ENCODE results near the gene RIN2.

Gene RIN2

DNA sequence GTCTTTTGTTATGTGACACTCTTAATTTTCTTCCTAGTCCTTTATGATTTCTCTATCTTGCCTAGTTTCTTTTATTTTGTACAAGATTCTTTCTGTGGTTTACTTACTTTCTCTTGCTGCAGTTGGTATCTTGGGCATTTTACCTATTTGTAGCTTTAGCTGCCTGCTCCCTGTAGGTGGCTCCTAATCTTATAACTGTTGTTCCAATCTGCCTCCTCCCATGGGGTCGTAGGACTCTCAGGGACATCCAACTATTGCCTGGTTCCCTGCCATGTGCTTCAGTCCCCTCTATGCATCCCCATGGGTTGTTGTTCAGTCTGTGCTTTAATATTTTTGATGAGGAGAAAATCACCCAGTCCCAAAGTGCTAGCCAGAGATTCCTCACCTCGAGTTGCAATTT lies 31.4 kb downstream of the RIN2 start:
- Histone ChIP-seq H3K9ac (ENCODE audit: low read length) (no peak overlapping the region), H3K4me2 (ENCODE audit: low read length) (no peak overlapping the region), H3K4me1 (ENCODE audit: insufficient read depth, low read length, severe bottlenecking) (no peaks in the 10 kb centered on the region), H3K79me2 (ENCODE audit: insufficient read depth, low read length) (no peaks in the 10 kb centered on the region), H4K20me1 (ENCODE audit: insufficient read depth, low read length) (no peaks in the 10 kb centered on the region), H3K27ac (ENCODE audit: low read depth, low read length, poor library complexity, severe bottlenecking) (no peak overlapping the region), H3K36me3 (ENCODE audit: insufficient read depth, low read length) (no peaks in the 10 kb centered on the region), H3K9me3 (ENCODE audit: low read length) (no peaks in the 10 kb centered on the region), H3K9me2 (ENCODE audit: low read depth, low read length) (no peaks in the 10 kb centered on the region), H3K27me3 (ENCODE audit: insufficient read depth, low read length) (no peaks in the 10 kb centered on the region), H3K4me3 (ENCODE audit: low read depth, low read length, poor library complexity, severe bottlenecking) (no peak overlapping the region), H3F3A (ENCODE audit: insufficient read depth, low read length) (no peaks in the 10 kb centered on the region), H2AFZ (ENCODE audit: low read length) (no peak overlapping the region)
- no peak for TF ChIP-seq EZH2 (IDR thresholded peaks at IDR 0.05; ENCODE audit: borderline replicate concordance, low read length)

DNA sequence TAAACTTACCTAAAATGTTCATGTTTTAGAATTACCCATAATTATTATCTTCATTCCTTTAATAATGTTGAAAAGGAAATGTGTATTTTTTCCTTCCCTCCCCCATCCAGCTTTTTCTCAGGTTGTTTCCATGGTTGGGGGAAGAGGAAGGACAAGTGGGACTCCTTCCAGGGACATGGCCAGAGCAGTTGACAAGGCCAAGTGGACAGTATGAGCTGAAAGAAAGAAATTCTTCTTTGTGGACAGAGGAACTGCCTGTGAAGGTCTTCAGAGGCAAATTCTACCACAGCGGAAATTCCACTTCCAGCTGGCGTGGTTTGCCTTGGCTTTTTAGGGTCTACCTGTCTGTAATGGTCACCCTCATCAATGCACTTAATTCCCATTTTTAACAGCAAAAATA lies 33.8 kb downstream of the RIN2 start:
- H3K9me3 ChIP-seq (ENCODE audit: low read length): no peaks in the 10 kb centered on the region
- H3K4me1 ChIP-seq (ENCODE audit: insufficient read depth, low read length, severe bottlenecking): no peaks in the 10 kb centered on the region
- H3K79me2 ChIP-seq (ENCODE audit: insufficient read depth, low read length): no peaks in the 10 kb centered on the region
- H2AFZ ChIP-seq (ENCODE audit: low read length): no peak overlapping the region
- no peak for TF ChIP-seq EZH2 (IDR thresholded peaks at IDR 0.05; ENCODE audit: borderline replicate concordance, low read length)
- TF ChIP-seq, protein P1, sequence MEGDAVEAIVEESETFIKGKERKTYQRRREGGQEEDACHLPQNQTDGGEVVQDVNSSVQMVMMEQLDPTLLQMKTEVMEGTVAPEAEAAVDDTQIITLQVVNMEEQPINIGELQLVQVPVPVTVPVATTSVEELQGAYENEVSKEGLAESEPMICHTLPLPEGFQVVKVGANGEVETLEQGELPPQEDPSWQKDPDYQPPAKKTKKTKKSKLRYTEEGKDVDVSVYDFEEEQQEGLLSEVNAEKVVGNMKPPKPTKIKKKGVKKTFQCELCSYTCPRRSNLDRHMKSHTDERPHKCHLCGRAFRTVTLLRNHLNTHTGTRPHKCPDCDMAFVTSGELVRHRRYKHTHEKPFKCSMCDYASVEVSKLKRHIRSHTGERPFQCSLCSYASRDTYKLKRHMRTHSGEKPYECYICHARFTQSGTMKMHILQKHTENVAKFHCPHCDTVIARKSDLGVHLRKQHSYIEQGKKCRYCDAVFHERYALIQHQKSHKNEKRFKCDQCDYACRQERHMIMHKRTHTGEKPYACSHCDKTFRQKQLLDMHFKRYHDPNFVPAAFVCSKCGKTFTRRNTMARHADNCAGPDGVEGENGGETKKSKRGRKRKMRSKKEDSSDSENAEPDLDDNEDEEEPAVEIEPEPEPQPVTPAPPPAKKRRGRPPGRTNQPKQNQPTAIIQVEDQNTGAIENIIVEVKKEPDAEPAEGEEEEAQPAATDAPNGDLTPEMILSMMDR (IDR thresholded peaks at IDR 0.05; ENCODE audit: low read length): no peak
- H3K9me2 ChIP-seq (ENCODE audit: low read depth, low read length): no peaks in the 10 kb centered on the region
- no peak overlapping the region for H3K9ac ChIP-seq (ENCODE audit: low read length)
- H3K27ac ChIP-seq (ENCODE audit: low read depth, low read length, poor library complexity, severe bottlenecking): no peak overlapping the region
- no peak overlapping the region for H3K4me2 ChIP-seq (ENCODE audit: low read length)
- no peaks in the 10 kb centered on the region for H3F3A ChIP-seq (ENCODE audit: insufficient read depth, low read length)
- no peak overlapping the region for H3K4me3 ChIP-seq (ENCODE audit: low read depth, low read length, poor library complexity, severe bottlenecking)
- no peaks in the 10 kb centered on the region for H3K36me3 ChIP-seq (ENCODE audit: insufficient read depth, low read length)
- no peaks in the 10 kb centered on the region for H3K27me3 ChIP-seq (ENCODE audit: insufficient read depth, low read length)
- no peaks in the 10 kb centered on the region for H4K20me1 ChIP-seq (ENCODE audit: insufficient read depth, low read length)

DNA sequence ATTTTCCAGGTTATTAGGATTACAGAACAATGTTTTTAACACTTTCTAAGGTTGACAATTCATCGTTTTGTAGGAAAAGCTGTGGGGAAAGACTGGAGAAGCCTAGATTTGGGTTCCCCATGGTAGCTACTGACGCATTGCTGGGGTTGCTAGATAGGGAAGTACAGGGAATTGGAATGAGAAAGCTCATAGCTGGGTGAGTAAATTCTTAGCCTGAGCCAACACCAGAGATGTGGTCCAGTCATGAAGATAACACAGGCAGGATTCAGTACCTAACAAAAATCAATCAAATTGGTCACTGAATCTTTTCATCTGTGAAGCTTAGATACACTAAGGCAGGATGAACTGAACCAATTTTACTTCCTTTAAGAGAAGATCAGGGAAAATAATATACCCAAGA lies 35.7 kb downstream of the RIN2 start:
- no peak overlapping the region for H2AFZ ChIP-seq (ENCODE audit: low read length)
- no peaks in the 10 kb centered on the region for H3K27me3 ChIP-seq (ENCODE audit: insufficient read depth, low read length)
- no peak for TF ChIP-seq EZH2 (IDR thresholded peaks at IDR 0.05; ENCODE audit: borderline replicate concordance, low read length)
- TF ChIP-seq, protein P1 (IDR thresholded peaks at IDR 0.05; ENCODE audit: low read length): no peak

DNA sequence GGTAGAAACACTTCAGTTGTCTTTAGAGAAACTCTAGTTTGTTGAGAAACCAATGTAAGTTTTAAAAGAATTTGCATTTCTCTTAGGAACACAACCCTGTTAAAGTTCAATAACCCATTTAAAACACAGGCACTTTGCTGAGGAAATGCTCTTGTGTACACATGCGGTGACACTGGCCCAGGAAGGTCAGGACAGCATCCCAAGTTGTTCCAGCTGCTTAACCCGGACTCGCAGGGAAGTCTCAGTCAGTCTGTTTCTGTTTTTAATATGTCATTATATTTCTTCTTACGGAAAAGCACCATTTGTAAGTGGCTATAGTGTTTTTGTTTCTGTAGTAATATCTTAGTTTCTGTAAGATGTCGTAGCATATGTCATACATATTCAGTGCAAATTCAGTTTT lies 36.9 kb downstream of the RIN2 start:
- H2AFZ ChIP-seq (ENCODE audit: low read length): no peak overlapping the region
- H3K4me1 ChIP-seq (ENCODE audit: insufficient read depth, low read length, severe bottlenecking): no peaks in the 10 kb centered on the region
- no peak overlapping the region for H3K27ac ChIP-seq (ENCODE audit: low read depth, low read length, poor library complexity, severe bottlenecking)
- no peaks in the 10 kb centered on the region for H3K79me2 ChIP-seq (ENCODE audit: insufficient read depth, low read length)
- H4K20me1 ChIP-seq (ENCODE audit: insufficient read depth, low read length): no peaks in the 10 kb centered on the region
- no peaks in the 10 kb centered on the region for H3K27me3 ChIP-seq (ENCODE audit: insufficient read depth, low read length)
- TF ChIP-seq, protein P1 (IDR thresholded peaks at IDR 0.05; ENCODE audit: low read length): no peak
- H3F3A ChIP-seq (ENCODE audit: insufficient read depth, low read length): no peaks in the 10 kb centered on the region
- H3K36me3 ChIP-seq (ENCODE audit: insufficient read depth, low read length): no peaks in the 10 kb centered on the region
- H3K9ac ChIP-seq (ENCODE audit: low read length): no peak overlapping the region
- no peaks in the 10 kb centered on the region for H3K9me2 ChIP-seq (ENCODE audit: low read depth, low read length)
- H3K4me2 ChIP-seq (ENCODE audit: low read length): no peak overlapping the region
- H3K4me3 ChIP-seq (ENCODE audit: low read depth, low read length, poor library complexity, severe bottlenecking): no peak overlapping the region
- H3K9me3 ChIP-seq (ENCODE audit: low read length): no peaks in the 10 kb centered on the region

More for the DNA sequence above, 35.7 kb downstream of the RIN2 start:
- H4K20me1 ChIP-seq (ENCODE audit: insufficient read depth, low read length): no peaks in the 10 kb centered on the region
- no peaks in the 10 kb centered on the region for H3K9me2 ChIP-seq (ENCODE audit: low read depth, low read length)
- H3K27ac ChIP-seq (ENCODE audit: low read depth, low read length, poor library complexity, severe bottlenecking): no peak overlapping the region
- H3K9ac ChIP-seq (ENCODE audit: low read length): no peak overlapping the region
- H3K4me1 ChIP-seq (ENCODE audit: insufficient read depth, low read length, severe bottlenecking): no peaks in the 10 kb centered on the region
- H3K36me3 ChIP-seq (ENCODE audit: insufficient read depth, low read length): no peaks in the 10 kb centered on the region
- no peak overlapping the region for H3K4me2 ChIP-seq (ENCODE audit: low read length)
- no peak overlapping the region for H3K4me3 ChIP-seq (ENCODE audit: low read depth, low read length, poor library complexity, severe bottlenecking)
- no peaks in the 10 kb centered on the region for H3K9me3 ChIP-seq (ENCODE audit: low read length)
- no peaks in the 10 kb centered on the region for H3K79me2 ChIP-seq (ENCODE audit: insufficient read depth, low read length)
- no peaks in the 10 kb centered on the region for H3F3A ChIP-seq (ENCODE audit: insufficient read depth, low read length)

Data from OCI-LY1 (cell line).